ENCODE data around the gene ZFAND4. TPM values are rescaled to one million over a fixed set of nuclear protein-coding genes. Genes with fewer than 3 reads are reported as not detected.

ZFAND4 gene
- total RNA-seq, 1 experiment from 2014 or later: 17.2 TPM

DNA sequence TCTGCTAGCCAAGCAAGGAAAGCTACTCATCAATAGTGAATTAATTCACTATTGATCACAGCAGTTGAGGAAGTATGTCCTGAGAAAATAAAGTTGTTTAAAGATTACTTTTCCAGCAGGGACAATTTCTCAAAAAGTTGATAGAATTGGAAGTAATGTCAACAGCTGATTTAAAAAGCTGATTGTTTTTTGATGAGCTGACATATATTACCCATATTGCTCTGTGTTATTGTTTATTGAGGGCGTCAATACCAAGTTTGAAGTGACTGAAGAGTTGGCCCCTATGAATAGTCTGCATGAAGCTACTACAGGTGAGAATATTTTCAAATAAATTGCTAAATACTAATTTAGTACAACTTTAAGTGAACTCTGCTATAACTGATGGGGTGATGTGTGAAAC lies 28.0 kb downstream of the ZFAND4 start:
- H2BK120ac ChIP-seq (ENCODE audit: low read depth, low read length, poor library complexity, severe bottlenecking): no peak overlapping the region
- H3K27me3 ChIP-seq (ENCODE audit: insufficient read depth, low read length): no peaks in the 10 kb centered on the region
- Mint-ChIP-seq H3K27me3 (ENCODE audit: low read depth) (no peaks in the 10 kb centered on the region), H3K27ac (no peak overlapping the region), H3K4me3 (no peak overlapping the region), H3K36me3 (ENCODE audit: insufficient read depth in 1 of 3, low read depth in 3 of 3) (peaks cover 2 to 16% (median 16%) of the 10 kb centered on the region in 3 experiments; a peak in 5 of 7 replicates), H3K4me1 (no peaks in the 10 kb centered on the region), H3K9me3 (no peaks in the 10 kb centered on the region)
- H3K4me1 ChIP-seq (ENCODE audit: insufficient read depth, low read length): no peaks in the 10 kb centered on the region
- no peak overlapping the region for H3K18ac ChIP-seq (ENCODE audit: insufficient read length, low read depth, low read length)
- no peak overlapping the region for H3T11ph ChIP-seq (ENCODE audit: low read length)
- H2AK5ac ChIP-seq (ENCODE audit: insufficient read length, low read length): no peak overlapping the region
- H2BK5ac ChIP-seq (ENCODE audit: insufficient read length, low read length): no peak overlapping the region
- H3K9me3 ChIP-seq (ENCODE audit: control insufficient read depth, low read depth, low read length): no peaks in the 10 kb centered on the region
- no peak overlapping the region for H2BK12ac ChIP-seq (ENCODE audit: insufficient read length, low read depth, low read length)
- H3K9ac ChIP-seq (ENCODE audit: extremely low read depth, insufficient read length, low read length): no peak overlapping the region
- no peak overlapping the region for H4K91ac ChIP-seq (ENCODE audit: insufficient read length, low read depth, low read length)
- no peaks in the 10 kb centered on the region for H4K20me1 ChIP-seq (ENCODE audit: control insufficient read depth, insufficient read depth, insufficient read length)
- no peak for DNase-seq
- H4K5ac ChIP-seq (ENCODE audit: insufficient read length, low read depth, low read length): no peak overlapping the region
- H3K4me2 ChIP-seq (ENCODE audit: insufficient read depth, insufficient read length, low read length): no peak overlapping the region
- no peak overlapping the region for H3K27ac ChIP-seq (ENCODE audit: insufficient read length, low read depth, low read length)
- H3K79me1 ChIP-seq (ENCODE audit: insufficient read depth, low read depth, low read length, poor library complexity, severe bottlenecking): no peaks in the 10 kb centered on the region
- no peak overlapping the region for H4K8ac ChIP-seq (replicated peaks; ENCODE audit: insufficient read length, low read depth, low read length)
- no peak overlapping the region for H2BK15ac ChIP-seq (ENCODE audit: low read depth, low read length)
- no peak overlapping the region for H3K56ac ChIP-seq (ENCODE audit: insufficient read length, low read depth, low read length)
- no peak overlapping the region for H3K4ac ChIP-seq (ENCODE audit: low read depth, low read length)
- H3K79me2 ChIP-seq (ENCODE audit: insufficient read depth, low read length): no peaks in the 10 kb centered on the region
- WGBS (ENCODE audit: extremely low coverage, insufficient read length, low lambda C conversion rate): no CpG with 5 or more reads among the region's 1 CpG
- no peaks in the 10 kb centered on the region for H3K23me2 ChIP-seq (ENCODE audit: insufficient read length, low read depth, low read length, poor library complexity, severe bottlenecking)
- no peak overlapping the region for H3K23ac ChIP-seq (ENCODE audit: insufficient read length, low read depth, low read length)
- H2BK20ac ChIP-seq (ENCODE audit: low read depth, low read length, poor library complexity, severe bottlenecking): no peak overlapping the region
- H3K14ac ChIP-seq (ENCODE audit: insufficient read depth, low read length): no peak overlapping the region
- TF ChIP-seq, protein P1, sequence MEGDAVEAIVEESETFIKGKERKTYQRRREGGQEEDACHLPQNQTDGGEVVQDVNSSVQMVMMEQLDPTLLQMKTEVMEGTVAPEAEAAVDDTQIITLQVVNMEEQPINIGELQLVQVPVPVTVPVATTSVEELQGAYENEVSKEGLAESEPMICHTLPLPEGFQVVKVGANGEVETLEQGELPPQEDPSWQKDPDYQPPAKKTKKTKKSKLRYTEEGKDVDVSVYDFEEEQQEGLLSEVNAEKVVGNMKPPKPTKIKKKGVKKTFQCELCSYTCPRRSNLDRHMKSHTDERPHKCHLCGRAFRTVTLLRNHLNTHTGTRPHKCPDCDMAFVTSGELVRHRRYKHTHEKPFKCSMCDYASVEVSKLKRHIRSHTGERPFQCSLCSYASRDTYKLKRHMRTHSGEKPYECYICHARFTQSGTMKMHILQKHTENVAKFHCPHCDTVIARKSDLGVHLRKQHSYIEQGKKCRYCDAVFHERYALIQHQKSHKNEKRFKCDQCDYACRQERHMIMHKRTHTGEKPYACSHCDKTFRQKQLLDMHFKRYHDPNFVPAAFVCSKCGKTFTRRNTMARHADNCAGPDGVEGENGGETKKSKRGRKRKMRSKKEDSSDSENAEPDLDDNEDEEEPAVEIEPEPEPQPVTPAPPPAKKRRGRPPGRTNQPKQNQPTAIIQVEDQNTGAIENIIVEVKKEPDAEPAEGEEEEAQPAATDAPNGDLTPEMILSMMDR (conservative IDR thresholded peaks at IDR 0.05): no peak
- H2AFZ ChIP-seq (ENCODE audit: low read length): no peak overlapping the region

Measured in H9 (cell line).